ENCODE data around the gene SHBG. TPM values are rescaled to one million over a fixed set of nuclear protein-coding genes. Genes with fewer than 3 reads are reported as not detected.
"Not testable (repeated sequence)": the region's sequence is repeated elsewhere in the genome, so short reads cannot be mapped to it uniquely, and the experiment has no call there.

SHBG gene
- total RNA-seq, 6 experiments from 2014 or later, result 0.36 to 1.2 (median 0.79) TPM

GRCh38 chr17:7614425-7615264, 15.3 kb upstream of the SHBG start, which contains the start of gene FXR2:
Gene FXR2, minus strand, starts transcription at chr17:7614897. Its CDS starts 365 bp downstream, at chr17:7614532.
- peak within 1 kb of the TSS; percentile 91 for H3K4me3 Mint-ChIP-seq
- no peaks in the 10 kb centered on the region for H3K9me3 Mint-ChIP-seq
- H3K27ac Mint-ChIP-seq, result peak within 1 kb of the TSS; percentile 88
- peaks cover 31% of the 10 kb centered on the region for H3K36me3 Mint-ChIP-seq (ENCODE audit: low read depth)
- peak; percentile 99 for DNase-seq
- peaks cover 2% of the 10 kb centered on the region; the same call in 1 of the 2 replicates for H3K27me3 Mint-ChIP-seq (ENCODE audit: insufficient read depth)
- H3K4me1 Mint-ChIP-seq (ENCODE audit: low read depth), result peaks cover 35% of the 10 kb centered on the region
- TF ChIP-seq, protein P1, sequence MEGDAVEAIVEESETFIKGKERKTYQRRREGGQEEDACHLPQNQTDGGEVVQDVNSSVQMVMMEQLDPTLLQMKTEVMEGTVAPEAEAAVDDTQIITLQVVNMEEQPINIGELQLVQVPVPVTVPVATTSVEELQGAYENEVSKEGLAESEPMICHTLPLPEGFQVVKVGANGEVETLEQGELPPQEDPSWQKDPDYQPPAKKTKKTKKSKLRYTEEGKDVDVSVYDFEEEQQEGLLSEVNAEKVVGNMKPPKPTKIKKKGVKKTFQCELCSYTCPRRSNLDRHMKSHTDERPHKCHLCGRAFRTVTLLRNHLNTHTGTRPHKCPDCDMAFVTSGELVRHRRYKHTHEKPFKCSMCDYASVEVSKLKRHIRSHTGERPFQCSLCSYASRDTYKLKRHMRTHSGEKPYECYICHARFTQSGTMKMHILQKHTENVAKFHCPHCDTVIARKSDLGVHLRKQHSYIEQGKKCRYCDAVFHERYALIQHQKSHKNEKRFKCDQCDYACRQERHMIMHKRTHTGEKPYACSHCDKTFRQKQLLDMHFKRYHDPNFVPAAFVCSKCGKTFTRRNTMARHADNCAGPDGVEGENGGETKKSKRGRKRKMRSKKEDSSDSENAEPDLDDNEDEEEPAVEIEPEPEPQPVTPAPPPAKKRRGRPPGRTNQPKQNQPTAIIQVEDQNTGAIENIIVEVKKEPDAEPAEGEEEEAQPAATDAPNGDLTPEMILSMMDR (IDR thresholded peaks at IDR 0.05), result peak; percentile 76

DNA sequence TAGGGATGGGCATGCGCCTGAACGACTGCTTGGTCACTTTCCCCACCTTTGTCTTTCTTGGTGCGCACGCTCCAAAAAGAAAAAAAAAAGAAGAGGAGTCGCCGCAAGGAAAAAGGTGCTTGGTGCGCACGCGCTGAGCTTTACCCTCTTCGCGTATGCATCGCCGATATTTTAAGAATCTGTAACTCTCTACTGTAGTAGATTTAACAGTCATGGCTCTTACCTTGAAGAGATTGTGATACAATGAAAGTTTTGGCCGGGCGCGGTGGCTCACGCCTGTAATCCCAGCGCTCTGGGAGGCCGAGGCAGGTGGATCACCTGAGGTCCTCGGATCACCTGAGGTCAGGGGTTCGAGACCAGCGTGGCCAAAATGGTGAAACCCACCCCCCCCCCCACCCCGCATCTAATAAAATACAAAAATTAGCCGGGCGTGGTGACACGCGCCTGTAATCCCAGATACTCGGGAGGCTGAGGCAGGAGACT, 14.6 kb upstream of the SHBG start:
- peak overlapping the region; percentile 79 for H3K27ac Mint-ChIP-seq
- H3K36me3 Mint-ChIP-seq (ENCODE audit: low read depth), result peaks cover 31% of the 10 kb centered on the region
- peak overlapping the region; percentile 87 for H3K4me3 Mint-ChIP-seq
- TF ChIP-seq, protein P1 (IDR thresholded peaks at IDR 0.05), result no peak
- H3K9me3 Mint-ChIP-seq, result no peaks in the 10 kb centered on the region
- H3K27me3 Mint-ChIP-seq (ENCODE audit: insufficient read depth), result peaks cover 2% of the 10 kb centered on the region; the same call in 1 of the 2 replicates
- no peak for DNase-seq
- peaks cover 33% of the 10 kb centered on the region for H3K4me1 Mint-ChIP-seq (ENCODE audit: low read depth)

DNA sequence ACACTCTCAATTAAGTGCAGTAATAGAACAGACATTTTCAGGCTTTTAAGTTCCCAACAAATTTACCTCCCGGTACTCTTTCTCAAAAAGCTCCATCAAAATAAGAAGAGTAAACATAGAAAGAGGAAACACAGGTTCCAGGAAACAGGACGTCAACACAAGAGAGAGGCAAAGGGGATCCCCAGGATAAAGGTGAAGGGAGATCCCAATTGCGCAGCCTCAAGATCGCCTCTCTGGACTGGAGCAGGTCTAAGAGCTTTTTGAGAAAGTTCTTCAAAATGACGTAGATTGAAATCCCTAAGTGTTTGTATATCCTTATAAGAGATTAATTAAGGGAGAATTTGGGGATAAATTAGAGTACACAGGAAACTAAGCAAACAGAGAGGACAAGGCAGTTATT, 11.3 kb upstream of the SHBG start:
- Mint-ChIP-seq H3K27ac (no peak overlapping the region), H3K9me3 (no peaks in the 10 kb centered on the region), H3K4me1 (ENCODE audit: low read depth) (peaks cover 3% of the 10 kb centered on the region), H3K4me3 (no peak overlapping the region), H3K36me3 (ENCODE audit: low read depth) (peaks cover 2% of the 10 kb centered on the region), H3K27me3 (ENCODE audit: insufficient read depth) (peaks cover 2% of the 10 kb centered on the region; the same call in 1 of the 2 replicates)
- TF ChIP-seq, protein P1 (IDR thresholded peaks at IDR 0.05), result no peak
- no peak for DNase-seq

GRCh38 chr17:7620835-7621234, 9.1 kb upstream of the SHBG start:
- no peak for DNase-seq
- no peaks in the 10 kb centered on the region for H3K4me1 Mint-ChIP-seq (ENCODE audit: low read depth)
- no peak overlapping the region for H3K27ac Mint-ChIP-seq
- H3K36me3 Mint-ChIP-seq (ENCODE audit: low read depth), result no peaks in the 10 kb centered on the region
- H3K4me3 Mint-ChIP-seq, result no peak overlapping the region
- H3K27me3 Mint-ChIP-seq (ENCODE audit: insufficient read depth), result peaks cover 3% of the 10 kb centered on the region; the same call in 1 of the 2 replicates
- TF ChIP-seq, protein P1 (IDR thresholded peaks at IDR 0.05), result no peak
- H3K9me3 Mint-ChIP-seq, result no peaks in the 10 kb centered on the region

GRCh38 chr17:7623661-7624060, 6.3 kb upstream of the SHBG start:
- Mint-ChIP-seq H3K36me3 (ENCODE audit: low read depth) (peaks cover 4% of the 10 kb centered on the region; the same call in 1 of the 2 replicates), H3K4me1 (ENCODE audit: low read depth) (peaks cover 10% of the 10 kb centered on the region; the same call in 1 of the 2 replicates), H3K9me3 (no peaks in the 10 kb centered on the region), H3K27me3 (ENCODE audit: insufficient read depth) (peaks cover 3% of the 10 kb centered on the region; the same call in 1 of the 2 replicates), H3K27ac (no peak overlapping the region), H3K4me3 (no peak overlapping the region)
- DNase-seq, result no peak
- TF ChIP-seq, protein P1 (IDR thresholded peaks at IDR 0.05), result no peak

DNA sequence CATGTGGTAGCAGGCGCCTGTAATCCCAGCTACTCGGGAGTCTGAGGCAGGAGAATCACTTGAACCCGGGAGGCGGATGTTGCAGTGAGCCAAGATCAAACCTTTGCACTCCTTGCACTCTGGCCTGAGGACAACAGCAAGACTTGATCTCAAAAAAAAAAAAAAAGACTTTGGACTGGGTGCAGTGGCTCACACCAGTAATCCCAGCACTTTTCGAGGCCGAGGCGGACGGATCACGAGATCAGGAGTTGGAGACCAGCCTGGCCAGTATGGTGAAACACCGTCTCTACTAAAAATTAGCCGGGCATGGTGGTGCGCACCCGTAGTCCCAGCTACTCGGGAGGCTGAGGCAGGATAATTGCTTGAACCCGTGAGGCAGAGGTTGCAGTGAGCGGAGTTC, 4.2 kb upstream of the SHBG start:
- not testable (repeated sequence) for H3K36me3 Mint-ChIP-seq (ENCODE audit: low read depth); H3K4me3 Mint-ChIP-seq; H3K27me3 Mint-ChIP-seq (ENCODE audit: insufficient read depth); H3K9me3 Mint-ChIP-seq; DNase-seq; H3K27ac Mint-ChIP-seq
- peaks cover 10% of the 10 kb centered on the region; the same call in 1 of the 2 replicates for H3K4me1 Mint-ChIP-seq (ENCODE audit: low read depth)

Measured in HFFc6 (cell line).